ENCODE results near the gene PRDM11.

PRDM11 gene

DNA sequence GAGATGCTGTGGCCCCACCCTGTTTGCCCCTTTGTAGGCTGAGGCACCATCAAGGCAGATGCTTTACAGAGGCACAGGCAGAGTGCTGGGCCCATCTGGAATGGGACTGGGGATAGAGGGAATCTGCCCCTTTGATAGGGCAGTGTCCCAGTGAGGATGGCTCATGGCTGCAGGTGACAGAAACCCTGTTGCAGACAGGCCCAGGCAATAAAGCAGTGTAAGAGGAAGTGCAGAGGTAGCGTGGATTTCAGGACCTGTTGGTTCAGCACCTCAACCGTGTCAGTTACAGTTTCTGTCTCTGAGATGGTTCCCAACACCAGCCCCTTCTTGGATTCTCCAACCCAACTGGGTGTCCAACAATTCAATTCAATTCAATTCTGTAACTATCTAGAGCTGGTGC, 25.1 kb downstream of the PRDM11 start:
- TF ChIP-seq ZFX (IDR thresholded peaks at IDR 0.05) = no peak
- TF ChIP-seq, protein P1, sequence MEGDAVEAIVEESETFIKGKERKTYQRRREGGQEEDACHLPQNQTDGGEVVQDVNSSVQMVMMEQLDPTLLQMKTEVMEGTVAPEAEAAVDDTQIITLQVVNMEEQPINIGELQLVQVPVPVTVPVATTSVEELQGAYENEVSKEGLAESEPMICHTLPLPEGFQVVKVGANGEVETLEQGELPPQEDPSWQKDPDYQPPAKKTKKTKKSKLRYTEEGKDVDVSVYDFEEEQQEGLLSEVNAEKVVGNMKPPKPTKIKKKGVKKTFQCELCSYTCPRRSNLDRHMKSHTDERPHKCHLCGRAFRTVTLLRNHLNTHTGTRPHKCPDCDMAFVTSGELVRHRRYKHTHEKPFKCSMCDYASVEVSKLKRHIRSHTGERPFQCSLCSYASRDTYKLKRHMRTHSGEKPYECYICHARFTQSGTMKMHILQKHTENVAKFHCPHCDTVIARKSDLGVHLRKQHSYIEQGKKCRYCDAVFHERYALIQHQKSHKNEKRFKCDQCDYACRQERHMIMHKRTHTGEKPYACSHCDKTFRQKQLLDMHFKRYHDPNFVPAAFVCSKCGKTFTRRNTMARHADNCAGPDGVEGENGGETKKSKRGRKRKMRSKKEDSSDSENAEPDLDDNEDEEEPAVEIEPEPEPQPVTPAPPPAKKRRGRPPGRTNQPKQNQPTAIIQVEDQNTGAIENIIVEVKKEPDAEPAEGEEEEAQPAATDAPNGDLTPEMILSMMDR (conservative IDR thresholded peaks at IDR 0.05) = no peak
- no peak overlapping the region for H3K27ac ChIP-seq

DNA sequence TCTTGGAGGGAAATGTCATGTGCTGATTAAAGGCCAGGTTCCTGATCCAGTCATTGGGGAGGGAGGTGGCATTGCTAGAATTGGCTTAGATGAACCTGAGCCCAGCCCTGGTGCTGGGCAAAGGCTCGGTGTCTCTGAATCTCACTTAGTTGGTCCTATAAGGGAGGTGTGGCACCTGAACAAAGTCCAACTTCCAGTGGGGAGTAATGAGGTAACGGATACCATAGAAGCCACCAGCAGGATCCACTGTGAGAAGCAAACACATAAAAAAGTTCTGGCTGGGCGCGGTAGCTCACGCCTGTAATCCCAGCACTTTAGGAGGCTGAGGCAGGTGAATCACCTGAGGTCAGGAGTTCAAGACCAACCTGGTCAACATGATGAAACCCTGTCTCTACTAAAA, 26.6 kb downstream of the PRDM11 start:
- TF ChIP-seq, protein P1 (conservative IDR thresholded peaks at IDR 0.05) = no peak
- TF ChIP-seq ZFX (IDR thresholded peaks at IDR 0.05) = no peak
- no peak overlapping the region for H3K27ac ChIP-seq

DNA sequence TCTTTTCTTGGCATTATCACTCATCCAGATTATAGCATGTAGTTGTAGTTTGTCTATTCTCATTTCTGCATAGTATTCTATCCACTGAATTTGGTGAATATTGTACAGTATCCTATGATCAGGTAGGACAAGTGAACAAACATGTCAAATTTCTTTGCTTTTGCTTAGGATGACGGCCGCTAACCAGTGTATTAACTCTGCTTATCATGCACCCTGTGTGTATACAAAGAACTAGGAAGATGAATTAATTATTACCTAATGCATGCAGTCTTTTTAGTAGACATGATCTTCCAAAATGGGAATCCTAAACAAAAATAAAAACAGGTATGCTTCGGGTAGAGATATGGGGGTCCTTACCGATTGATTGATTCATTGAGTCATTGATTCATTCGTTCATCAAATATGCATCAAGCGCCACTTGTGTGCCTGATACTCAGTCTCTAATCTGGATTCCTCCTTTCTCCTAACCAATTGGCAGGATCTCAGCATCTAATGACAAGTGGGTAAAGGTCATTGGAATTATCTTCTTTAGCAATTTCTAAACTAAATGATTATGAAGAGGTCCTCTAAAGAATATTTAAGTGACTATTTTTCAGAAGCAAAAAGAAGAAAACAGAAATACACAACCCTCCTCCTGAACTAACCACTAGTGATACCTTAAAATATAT, 27.9 kb downstream of the PRDM11 start:
- H3K27ac ChIP-seq = no peak overlapping the region
- no peak for TF ChIP-seq ZFX (IDR thresholded peaks at IDR 0.05)
- TF ChIP-seq, protein P1 (conservative IDR thresholded peaks at IDR 0.05) = no peak

DNA sequence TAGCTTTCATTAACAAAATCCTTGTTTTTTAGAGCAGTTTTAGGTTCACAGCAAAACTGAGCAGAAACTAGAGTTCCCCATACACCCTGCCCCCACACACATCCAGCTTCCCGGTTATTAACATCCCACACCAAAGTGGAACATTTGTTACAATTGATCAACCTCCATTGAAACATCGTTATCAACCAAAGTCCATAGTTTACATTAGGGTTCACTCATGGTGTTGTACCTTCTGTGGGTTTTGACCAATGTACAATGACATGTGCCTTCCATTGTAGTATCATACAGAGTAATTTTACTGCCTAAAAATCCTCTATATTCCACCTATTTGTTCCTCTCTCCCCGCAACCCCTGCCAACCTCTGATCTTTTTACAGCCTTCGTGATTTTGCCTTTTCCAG, 28.5 kb downstream of the PRDM11 start:
- no peak overlapping the region for H3K27ac ChIP-seq
- TF ChIP-seq, protein P1 (conservative IDR thresholded peaks at IDR 0.05) = no peak
- TF ChIP-seq ZFX (IDR thresholded peaks at IDR 0.05) = no peak

DNA sequence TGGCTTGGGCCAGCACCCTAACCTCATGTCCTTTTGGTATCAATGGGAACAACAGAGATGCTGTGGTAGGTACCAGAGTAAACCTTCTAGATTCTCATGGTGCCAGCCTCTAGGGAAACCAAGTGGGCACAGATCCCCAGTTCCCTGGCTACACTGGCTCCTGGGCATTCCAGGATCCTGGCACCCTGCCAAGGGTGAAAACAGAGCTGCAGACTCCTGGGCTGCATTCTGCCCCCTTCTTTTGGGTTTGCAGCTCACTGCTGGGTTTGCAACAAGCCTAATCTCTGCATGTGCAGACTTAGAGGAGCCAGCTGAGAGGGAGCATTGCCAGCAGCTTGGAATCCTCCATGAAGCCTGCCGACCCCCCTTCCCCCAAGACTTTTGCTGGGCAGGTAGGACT, 30.6 kb downstream of the PRDM11 start:
- no peak overlapping the region for H3K27ac ChIP-seq
- TF ChIP-seq, protein P1 (conservative IDR thresholded peaks at IDR 0.05) = no peak
- no peak for TF ChIP-seq ZFX (IDR thresholded peaks at IDR 0.05)

DNA sequence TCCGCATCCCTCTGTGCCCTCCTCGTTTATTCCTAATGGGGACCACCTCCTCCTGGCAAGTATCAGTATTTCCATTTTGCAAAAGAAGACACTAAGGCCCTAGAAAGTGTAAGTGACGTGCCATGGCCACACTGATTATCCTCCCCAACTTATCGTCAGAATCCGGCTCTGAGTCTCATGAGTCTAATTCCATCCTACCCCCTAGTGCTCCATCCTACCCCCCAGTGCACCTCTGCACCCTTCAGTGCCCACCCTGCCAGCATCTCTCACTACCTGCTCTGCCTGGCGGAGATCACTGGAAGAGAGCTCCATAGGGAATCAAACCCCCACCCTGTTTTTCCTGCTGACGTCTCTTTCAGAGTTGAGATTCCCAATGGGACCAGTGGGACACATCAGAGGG, 31.8 kb downstream of the PRDM11 start:
- TF ChIP-seq, protein P1 (conservative IDR thresholded peaks at IDR 0.05) = no peak
- TF ChIP-seq ZFX (IDR thresholded peaks at IDR 0.05) = no peak

DNA sequence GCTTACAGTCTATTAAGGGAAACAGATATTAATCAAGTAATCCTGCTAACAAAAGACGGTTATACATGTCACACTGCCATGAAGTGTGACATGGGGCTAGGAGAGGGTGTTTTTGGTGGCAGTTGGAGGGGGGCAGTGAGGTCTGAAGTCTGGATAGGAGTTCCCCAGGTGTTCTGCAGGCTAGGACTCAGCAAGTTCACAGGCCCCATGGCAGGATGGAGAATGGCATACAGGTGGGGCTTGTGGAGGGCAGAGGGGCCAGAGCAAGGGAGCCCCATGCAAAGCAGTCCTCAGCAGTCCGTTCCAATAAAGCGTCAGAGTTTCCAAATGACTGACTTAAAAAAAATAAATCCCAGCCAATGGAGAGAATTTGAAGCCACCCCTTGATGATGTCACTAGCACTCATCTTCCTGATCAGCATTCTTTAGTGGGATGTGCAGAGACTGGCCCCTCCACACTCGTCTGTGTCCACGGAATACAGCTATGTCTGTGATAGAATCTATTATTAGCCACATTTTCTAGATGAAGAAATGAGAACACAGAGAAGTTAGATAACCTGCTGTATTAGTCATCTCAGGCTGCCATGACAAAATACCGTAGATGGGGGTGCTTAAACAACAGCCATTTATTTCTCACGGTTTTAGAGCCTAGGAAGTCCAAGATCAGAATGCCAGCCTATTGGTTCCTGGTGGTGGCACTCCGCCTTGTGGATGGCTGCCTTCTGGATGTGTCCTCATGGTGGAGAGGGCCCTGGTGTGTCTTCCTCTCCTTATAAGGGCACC, 32.6 kb downstream of the PRDM11 start:
- H3K27ac ChIP-seq = no peak overlapping the region
- no peak for TF ChIP-seq ZFX (IDR thresholded peaks at IDR 0.05)
- TF ChIP-seq, protein P1 (conservative IDR thresholded peaks at IDR 0.05) = no peak

More for the DNA sequence above, 31.8 kb downstream of the PRDM11 start:
- no peak overlapping the region for H3K27ac ChIP-seq

Data from C4-2B (cell line).